Measurements from ENCODE around the gene CGB5.

GRCh38 chr19:49080392-49080791 lies 36.7 kb downstream of the CGB5 start:
- TF ChIP-seq CTCF (IDR thresholded peaks at IDR 0.05) (no peak), POLR2AphosphoS5 (IDR thresholded peaks at IDR 0.05; ENCODE audit: low read depth, low read length) (no peak), SIN3A (IDR thresholded peaks at IDR 0.05; ENCODE audit: borderline replicate concordance, insufficient read depth, low read depth, low read length) (no peak)

Data from Panc1 (cell line).